ENCODE data around the gene CEP41. TPM values are rescaled to one million over a fixed set of nuclear protein-coding genes. Genes with fewer than 3 reads are reported as not detected.
"Not testable (repeated sequence)": the region's sequence is repeated elsewhere in the genome, so short reads cannot be mapped to it uniquely, and the experiment has no call there.

The CEP41 gene
- total RNA-seq, 3 donors from 2014 or later, result 5.9 to 8.9 (median 7.0) TPM

GRCh38 chr7:130454959-130455358 lies 14.1 kb upstream of the CEP41 start:
- Histone ChIP-seq H3K36me3 (no peaks in the 10 kb centered on the region), H3K27ac (no peak overlapping the region), H3K4me1 (no peaks in the 10 kb centered on the region), H3K27me3 (no peaks in the 10 kb centered on the region), H3K9me3 (peaks cover 7 to 12% of the 10 kb centered on the region in 2 donors), H3K4me3 (no peak overlapping the region)
- DNase-seq (ENCODE audit: low spot score in 2 of 2), result no peak
- intact Hi-C loops (cut with DNase I; ENCODE audit: low total_unique reads), result no loop called here
- no peak for TF ChIP-seq CTCF (IDR thresholded peaks at IDR 0.05)
- TF ChIP-seq POLR2A (IDR thresholded peaks at IDR 0.05), result no peak
- no peak for TF ChIP-seq POLR2AphosphoS5 (IDR thresholded peaks at IDR 0.05)

- H3K4me3 ChIP-seq, result no peak overlapping the region
- no peak for DNase-seq (ENCODE audit: low spot score in 2 of 2)
- no peaks in the 10 kb centered on the region for H3K27me3 ChIP-seq
- H3K27ac ChIP-seq, result no peak overlapping the region
- no peaks in the 10 kb centered on the region for H3K36me3 ChIP-seq
- H3K9me3 ChIP-seq, result no peaks in the 10 kb centered on the region
- intact Hi-C loops (cut with DNase I; ENCODE audit: low total_unique reads), result no loop called here
- TF ChIP-seq POLR2AphosphoS5 (IDR thresholded peaks at IDR 0.05), result no peak
- TF ChIP-seq CTCF (IDR thresholded peaks at IDR 0.05), result no peak
- TF ChIP-seq POLR2A (IDR thresholded peaks at IDR 0.05), result no peak
- H3K4me1 ChIP-seq, result no peaks in the 10 kb centered on the region
Observed at GRCh38 chr7:130452951-130453350, 12.1 kb upstream of the CEP41 start.

- H3K27me3 ChIP-seq; H3K27ac ChIP-seq; H3K9me3 ChIP-seq; H3K4me1 ChIP-seq; H3K36me3 ChIP-seq; DNase-seq (ENCODE audit: low spot score in 2 of 2); intact Hi-C loops (cut with DNase I; ENCODE audit: low total_unique reads); H3K4me3 ChIP-seq: not testable (repeated sequence)
Observed at GRCh38 chr7:130451344-130451743, 10.5 kb upstream of the CEP41 start.

GRCh38 chr7:130446259-130446658 lies 5.4 kb upstream of the CEP41 start:
- H3K27ac ChIP-seq, result no peak overlapping the region
- H3K4me3 ChIP-seq, result no peak overlapping the region
- peaks cover 0 to 12% of the 10 kb centered on the region in 2 donors for H3K4me1 ChIP-seq
- intact Hi-C loops (cut with DNase I; ENCODE audit: low total_unique reads), result no loop called here
- DNase-seq (ENCODE audit: low spot score in 2 of 2), result no peak
- H3K27me3 ChIP-seq, result no peaks in the 10 kb centered on the region
- TF ChIP-seq CTCF (IDR thresholded peaks at IDR 0.05) (no peak), POLR2A (IDR thresholded peaks at IDR 0.05) (no peak), POLR2AphosphoS5 (IDR thresholded peaks at IDR 0.05) (no peak)
- no peaks in the 10 kb centered on the region for H3K36me3 ChIP-seq
- no peaks in the 10 kb centered on the region for H3K9me3 ChIP-seq

- intact Hi-C loops (cut with DNase I; ENCODE audit: low total_unique reads), result no loop called here
- Histone ChIP-seq H3K4me1 (peaks cover 0 to 12% of the 10 kb centered on the region in 2 donors), H3K9me3 (no peaks in the 10 kb centered on the region), H3K4me3 (no peak overlapping the region), H3K27ac (peak overlapping the region; percentile 10 to 70), H3K27me3 (no peaks in the 10 kb centered on the region), H3K36me3 (no peaks in the 10 kb centered on the region)
- TF ChIP-seq POLR2A (IDR thresholded peaks at IDR 0.05), result no peak
- no peak for TF ChIP-seq POLR2AphosphoS5 (IDR thresholded peaks at IDR 0.05)
- TF ChIP-seq CTCF (IDR thresholded peaks at IDR 0.05), result no peak
- no peak for DNase-seq (ENCODE audit: low spot score in 2 of 2)
Observed at GRCh38 chr7:130444751-130445407, 4.1 kb upstream of the CEP41 start.
